K562 (cell line): ENCODE data around the gene POLR2B. TPM values are rescaled to one million over a fixed set of nuclear protein-coding genes. Genes with fewer than 3 reads are reported as not detected.

Source experiments
- ATAC-seq: fragments of 200-7000 bp; cut with Tn5 transposase; 3 replicates; pipeline ENCODE4 v1.9.1; 2020; ENCODE audit warnings: moderate library complexity
- BruUV-seq: library from RNA; stranded (reverse); fragments of 400-500 nt; replicated peaks from 2 replicates; lab custom pipeline; 2021; lab: Mats Ljungman, UMichigan
- CTCF ChIA-PET: fragments of 300-600 bp; formaldehyde crosslinking; extraction: SDS; loops from one replicate; lab custom pipeline; 2021; ENCODE audit warnings: low intra/inter-chr PET ratio; lab: Yijun Ruan, JAX
- POLR2A ChIA-PET: fragments of 300-600, 350-650 bp; sonication (Branson Sonifier 250); formaldehyde crosslinking; extraction: SDS; loops from one replicate; lab custom pipeline; 2021; ENCODE audit warnings: antibody characterized with exemption, inconsistent platforms; lab: Yijun Ruan, JAX
- DNase-seq, 4 experiments: peaks; one replicate each; pipeline versions ENCODE4 v3.0.0 to v3.0.0-alpha.2; 2011 to 2018; ENCODE audit warnings: low spot score in 3 of 4, mixed read lengths in 3 of 4; ENCODE audit errors: extremely low read depth in 1 of 4
- FAIRE-seq: peaks from 2 replicates; lab custom pipeline; 2011; peaks lifted over from hg19 to GRCh38; lab: Jason Lieb, UNC
- H2AFZ ChIP-seq: 2 replicates; pipeline ENCODE4 v1.6.0; 2011; ENCODE audit warnings: low read depth, low read length, control low read depth, inconsistent platforms
- H3K27ac ChIP-seq: fragments of 200-600 bp; 3 replicates; pipeline ENCODE4 v1.8.0; 2011; ENCODE audit warnings: low read depth, mild to moderate bottlenecking, control low read depth, inconsistent platforms, low read length, moderate library complexity, mixed read lengths; ENCODE audit errors: extremely low read depth
- H3K27me3 ChIP-seq, 2 experiments: fragments of 300-600 bp in 1 of 2; 2 replicates in 1 of 2; 3 replicates in 1 of 2; pipeline versions ENCODE4 v1.6.0 to v1.8.0; 2011; ENCODE audit warnings: inconsistent platforms in 2 of 2, low read length in 2 of 2, mild to moderate bottlenecking in 1 of 2, mixed read lengths in 1 of 2, moderate library complexity in 1 of 2; ENCODE audit not compliant: control insufficient read depth in 2 of 2, insufficient read depth in 2 of 2
- H3K36me3 ChIP-seq: fragments of 300-600 bp; 3 replicates; pipeline ENCODE4 v1.8.0; 2011; ENCODE audit warnings: mild to moderate bottlenecking, low read length, inconsistent platforms; ENCODE audit not compliant: control insufficient read depth, insufficient read depth
- H3K4me1 ChIP-seq, 2 experiments: fragments of 200-600 bp in 1 of 2; replicated peaks in 1 of 2; 2 replicates in 1 of 2; 3 replicates in 1 of 2; pipeline versions ENCODE4 v1.5.1 to v1.8.0; 2011; ENCODE audit warnings: inconsistent platforms in 2 of 2, low read length in 2 of 2, mild to moderate bottlenecking in 1 of 2, mixed read lengths in 1 of 2, moderate library complexity in 1 of 2; ENCODE audit not compliant: control insufficient read depth in 2 of 2, insufficient read depth in 2 of 2
- H3K4me2 ChIP-seq: 2 replicates; pipeline ENCODE4 v1.6.1; 2011; ENCODE audit warnings: low read length, control low read depth, inconsistent platforms, mixed read lengths; ENCODE audit not compliant: insufficient read depth
- H3K4me3 ChIP-seq: fragments of 200-600 bp; sonication (generic), shearing (Covaris generic); 2 replicates; pipeline ENCODE4 v1.5.1; 2016; ENCODE audit warnings: control low read depth, inconsistent platforms
- H3K79me2 ChIP-seq: fragments of 200-600 bp; 3 replicates; pipeline ENCODE4 v1.8.0; 2011; ENCODE audit warnings: low read length, inconsistent platforms; ENCODE audit not compliant: control insufficient read depth, insufficient read depth
- H3K9ac ChIP-seq, 2 experiments: 2 replicates each; pipeline versions ENCODE4 v1.6.0 to v1.6.1; 2011; ENCODE audit warnings: low read depth in 2 of 2, low read length in 2 of 2, control low read depth in 1 of 2, inconsistent platforms in 1 of 2, mild to moderate bottlenecking in 1 of 2, mixed read lengths in 1 of 2; ENCODE audit not compliant: insufficient read depth in 1 of 2
- H3K9me1 ChIP-seq: one replicate; pipeline ENCODE4 v1.6.0; 2011; ENCODE audit warnings: inconsistent platforms, mild to moderate bottlenecking, low read length, moderate library complexity; ENCODE audit not compliant: control insufficient read depth, insufficient read depth
- H3K9me3 ChIP-seq: replicated peaks from 2 replicates; pipeline ENCODE4 v1.5.1; 2011; ENCODE audit warnings: low read depth, low read length, inconsistent platforms; ENCODE audit not compliant: control insufficient read depth, insufficient read depth
- H4K20me1 ChIP-seq: replicated peaks from 2 replicates; pipeline ENCODE4 v1.6.1; 2011; ENCODE audit warnings: low read length, inconsistent platforms, mixed read lengths; ENCODE audit not compliant: control insufficient read depth, insufficient read depth
- CREB5 ChIP-seq: fragments of 250-450 bp; sonication (Bioruptor Pico); IDR thresholded peaks from 2 replicates; pipeline ENCODE4 v1.5.0; 2020; ENCODE audit warnings: mild to moderate bottlenecking
- EP400 ChIP-seq: fragments of 450-650 bp; IDR thresholded peaks from 2 replicates; pipeline ENCODE4 v1.6.1; 2017; ENCODE audit warnings: antibody characterized with exemption, mild to moderate bottlenecking, moderate library complexity
- FOXP1 ChIP-seq: sonication (generic); formaldehyde crosslinking; IDR thresholded peaks from 2 replicates; pipeline ENCODE4 v1.8.0; 2022; ENCODE audit warnings: mild to moderate bottlenecking, missing genetic modification reagents
- GTF2E2 ChIP-seq: fragments of 200-800 bp; sonication (Bioruptor generic); IDR thresholded peaks from 2 replicates; pipeline ENCODE4 v1.6.1; 2016; ENCODE audit warnings: missing genetic modification characterization, missing compliant biosample characterization
- KAT2B ChIP-seq: IDR thresholded peaks from one replicate; pipeline ENCODE4 v1.6.1; 2012; ENCODE audit warnings: low read depth, mild to moderate bottlenecking, control low read depth, inconsistent platforms, low read length, moderate library complexity
- NUFIP1 ChIP-seq: fragments of 450-650 bp; IDR thresholded peaks from 2 replicates; pipeline ENCODE4 v1.6.1; 2018; ENCODE audit not compliant: partially characterized antibody
- PTRF ChIP-seq: fragments of 450-650 bp; IDR thresholded peaks from 2 replicates; pipeline ENCODE4 v1.6.1; 2016; ENCODE audit warnings: mild to moderate bottlenecking, missing genetic modification characterization, missing compliant biosample characterization
- TAF7 ChIP-seq: fragments of 450-650 bp; IDR thresholded peaks from 2 replicates; pipeline ENCODE4 v1.6.1; 2016; ENCODE audit warnings: missing genetic modification characterization, missing compliant biosample characterization
- U2AF1 ChIP-seq: fragments of 200-400 bp; formaldehyde crosslinking; optimal IDR thresholded peaks from 2 replicates; pipeline ENCODE3; 2017; ENCODE audit warnings: mild to moderate bottlenecking, low read depth, low read length, moderate library complexity
- ZC3H11A ChIP-seq: IDR thresholded peaks from 2 replicates; pipeline ENCODE4 v1.6.1; 2012; ENCODE audit warnings: low read depth, low read length, improper control_type of control experiment
- ZNF174 ChIP-seq: fragments of 250-450 bp; sonication (Bioruptor Pico); IDR thresholded peaks from 2 replicates; pipeline ENCODE4 v1.4.0; 2020; ENCODE audit warnings: mild to moderate bottlenecking
- ZNF609 ChIP-seq: sonication (generic); formaldehyde crosslinking; IDR thresholded peaks from 2 replicates; pipeline ENCODE4 v1.8.1; 2023; ENCODE audit warnings: missing genetic modification reagents, mild to moderate bottlenecking, borderline replicate concordance
- WGBS: fragments of 100-300 bp; shearing (Covaris generic); methylation state at CpG from one replicate; pipeline ENCODE4 v1.1.6; 2016; ENCODE audit warnings: low coverage, mixed read lengths; ENCODE audit not compliant: insufficient coverage; ENCODE audit errors: missing lambda C conversion rate; 5-methylcytosine and 5-hydroxymethylcytosine counted together
- in situ Hi-C: fragments of 300-500 bp; cut with MboI; formaldehyde crosslinking; loops from 4 replicates; pipeline ENCODE4 v1.15.0; 2018; ENCODE audit warnings: inconsistent platforms, mixed read lengths
- intact Hi-C: fragments of 100-400 bp; cut with micrococcal nuclease; formaldehyde crosslinking; loops from 2 replicates; pipeline ENCODE4 v1.14.2; 2022
- polyA plus RNA-seq, 8 experiments: library from polyadenylated mRNA; depleted of rRNA in 4 of 8; stranded (reverse) in 5 of 8; unstranded in 3 of 8; fragments of >200 nt; fragmentation: Nextera tagmentation in 2 of 8; fragmentation: Illumina TruSeq in 1 of 8; extraction: Ambion mirVana in 2 of 8; extraction: Trizol in 1 of 8; gene quantifications; 2 replicates each; pipeline versions ENCODE4 v1.2.1 to v1.2.3, GENCODE V29; 2011 to 2014; ENCODE audit warnings: inconsistent platforms in 1 of 8, missing spikeins in 1 of 8
- total RNA-seq, 7 experiments: library from RNA; depleted of rRNA in 6 of 7; stranded (reverse); fragments of >200 nt in 6 of 7; fragmentation: Illumina TruSeq in 2 of 7; extraction: Trizol in 2 of 7; gene quantifications; 2 replicates each; pipeline versions ENCODE4 v1.2.1 to v1.2.3, GENCODE V29; 2011 to 2021; ENCODE audit warnings: low replicate concordance in 1 of 7

The POLR2B gene
- total and polyA plus RNA-seq, 9 of the 15 experiments (the other 6 are each of a cell fraction or from before 2014, with no cell fraction given) = 60.9 to 208 (median 142) TPM

DNA sequence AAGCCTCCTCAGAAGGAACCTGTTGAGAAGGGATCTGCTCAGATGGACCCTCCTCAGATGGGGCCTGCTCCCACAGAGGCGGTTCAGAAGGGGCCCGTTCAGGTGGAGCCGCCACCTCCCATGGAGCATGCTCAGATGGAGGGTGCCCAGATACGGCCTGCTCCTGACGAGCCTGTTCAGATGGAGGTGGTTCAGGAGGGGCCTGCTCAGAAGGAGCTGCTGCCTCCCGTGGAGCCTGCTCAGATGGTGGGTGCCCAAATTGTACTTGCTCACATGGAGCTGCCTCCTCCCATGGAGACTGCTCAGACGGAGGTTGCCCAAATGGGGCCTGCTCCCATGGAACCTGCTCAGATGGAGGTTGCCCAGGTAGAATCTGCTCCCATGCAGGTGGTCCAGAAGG, 48.1 kb upstream of the POLR2B start (continued):
- TF ChIP-seq PTRF (tag) = no peak
- TF ChIP-seq EP400 = no peak
- TF ChIP-seq CREB5 = no peak
- no peak for TF ChIP-seq TAF7
- no peak for TF ChIP-seq NUFIP1

DNA sequence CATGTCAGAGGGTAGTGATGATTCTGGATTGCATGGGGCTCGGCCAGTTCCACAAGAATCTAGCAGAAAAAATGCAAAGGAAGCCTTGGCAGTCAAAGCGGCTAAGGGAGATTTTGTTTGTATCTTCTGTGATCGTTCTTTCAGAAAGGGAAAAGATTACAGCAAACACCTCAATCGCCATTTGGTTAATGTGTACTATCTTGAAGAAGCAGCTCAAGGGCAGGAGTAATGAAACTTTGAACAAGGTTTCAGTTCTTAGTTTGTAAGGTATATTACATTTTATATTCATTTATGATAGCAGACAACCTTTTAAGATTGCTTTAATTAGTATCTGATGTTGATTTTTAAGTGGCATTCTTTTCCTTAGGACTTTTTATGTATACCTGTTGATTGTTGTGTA, 46.8 kb upstream of the POLR2B start:
- H3K79me2 ChIP-seq = peaks cover 5% of the 10 kb centered on the region; the same call in 1 of the 3 replicates
- no peak for ATAC-seq
- no peaks in the 10 kb centered on the region for H3K9me3 ChIP-seq
- DNase-seq = no peak
- H3K9me1 ChIP-seq = no peaks in the 10 kb centered on the region
- BruUV-seq = no TSS peak
- no peak overlapping the region for H3K4me2 ChIP-seq
- FAIRE-seq = peak; percentile 6
- H3K27me3 ChIP-seq = no peaks in the 10 kb centered on the region
- ChIA-PET POLR2A (no interaction called here), CTCF (no interaction called here)
- in situ Hi-C loops (no loop called here), intact Hi-C loops (no loop called here)
- no peak overlapping the region for H3K9ac ChIP-seq
- no peak overlapping the region for H3K27ac ChIP-seq
- no peak overlapping the region for H2AFZ ChIP-seq
- no peaks in the 10 kb centered on the region for H3K4me1 ChIP-seq
- 82% methylated on average over 4 of the region's 4 CpGs for WGBS
- no peak overlapping the region for H3K4me3 ChIP-seq
- no peak for TF ChIP-seq ZC3H11A
- no peak for TF ChIP-seq ZNF174 (CRISPR knock-in tag)
- TF ChIP-seq GTF2E2 (tag) = no peak
- no peak for TF ChIP-seq U2AF1
- no peak for TF ChIP-seq ZNF609 (CRISPR knock-in tag)
- no peak for TF ChIP-seq FOXP1 (CRISPR knock-in tag)
- TF ChIP-seq KAT2B = no peak
- H4K20me1 ChIP-seq = no peaks in the 10 kb centered on the region
- H3K36me3 ChIP-seq = peaks cover 49% of the 10 kb centered on the region
